HUES64 (cell line): ENCODE results near the gene BMPR1A.

Experiments used
- H3K27ac ChIP-seq: 2 replicates; pipeline ENCODE4 v1.7.0; 2013; ENCODE audit warnings: low read depth, low read length, inconsistent platforms
- H3K27me3 ChIP-seq: 2 replicates; pipeline ENCODE4 v1.6.1; 2013; ENCODE audit warnings: mild to moderate bottlenecking, low read length; ENCODE audit not compliant: insufficient read depth
- H3K36me3 ChIP-seq: 2 replicates; pipeline ENCODE4 v1.6.1; 2013; ENCODE audit warnings: mild to moderate bottlenecking, low read length; ENCODE audit not compliant: insufficient read depth
- H3K4me1 ChIP-seq: 2 replicates; pipeline ENCODE4 v1.6.1; 2013; ENCODE audit warnings: mild to moderate bottlenecking, low read length, moderate library complexity; ENCODE audit not compliant: insufficient read depth
- H3K4me3 ChIP-seq: 2 replicates; pipeline ENCODE4 v1.5.1; 2013; ENCODE audit warnings: mild to moderate bottlenecking, low read length, moderate library complexity
- H3K9ac ChIP-seq: 2 replicates; pipeline ENCODE4 v1.6.1; 2013; ENCODE audit warnings: mild to moderate bottlenecking, low read depth, low read length
- H3K9me3 ChIP-seq: 2 replicates; pipeline ENCODE4 v1.6.1; 2013; ENCODE audit warnings: low read depth, low read length; ENCODE audit not compliant: insufficient read depth
- WGBS: fragments of 150-250, 120-280 bp; methylation state at CpG from one replicate; pipeline ENCODE4 v1.1.7; 2013; ENCODE audit warnings: missing lambda C conversion rate; 5-methylcytosine and 5-hydroxymethylcytosine counted together

Gene BMPR1A

GRCh38 chr10:86965986-86966654 is 209.7 kb downstream of the BMPR1A start:
- Histone ChIP-seq H3K4me3 (no peak overlapping the region), H3K9me3 (no peaks in the 10 kb centered on the region), H3K4me1 (peaks cover 14% of the 10 kb centered on the region), H3K36me3 (no peaks in the 10 kb centered on the region), H3K27ac (no peak overlapping the region), H3K27me3 (peaks cover 4% of the 10 kb centered on the region; the same call in 1 of the 2 replicates), H3K9ac (peak overlapping the region; percentile 31; the same call in 1 of the 2 replicates)
- WGBS, result 73% methylated on average over 10 of the region's 11 CpGs

- Histone ChIP-seq H3K4me1 (peaks cover 17% of the 10 kb centered on the region), H3K27me3 (peaks cover 16% of the 10 kb centered on the region), H3K4me3 (no peak overlapping the region), H3K9me3 (no peaks in the 10 kb centered on the region), H3K27ac (no peak overlapping the region), H3K9ac (no peak overlapping the region), H3K36me3 (no peaks in the 10 kb centered on the region)
- WGBS, result 90% methylated on average over 7 of the region's 7 CpGs
Observed at GRCh38 chr10:86967481-86967941, 211.1 kb downstream of the BMPR1A start.

- Histone ChIP-seq H3K9me3 (no peaks in the 10 kb centered on the region), H3K9ac (no peak within 1 kb of the TSS), H3K36me3 (no peaks in the 10 kb centered on the region), H3K4me1 (peaks cover 17% of the 10 kb centered on the region), H3K27ac (no peak within 1 kb of the TSS), H3K4me3 (no peak within 1 kb of the TSS), H3K27me3 (peaks cover 26% of the 10 kb centered on the region)
- 95% methylated on average over 59 of the region's 59 CpGs for WGBS
Observed at GRCh38 chr10:86968271-86968993, 212.0 kb downstream of the BMPR1A start, which contains the start of gene ADIRF. Gene ADIRF (plus strand): TSS chr10:86968482. CDS start chr10:86968545, 63 bp downstream.

DNA sequence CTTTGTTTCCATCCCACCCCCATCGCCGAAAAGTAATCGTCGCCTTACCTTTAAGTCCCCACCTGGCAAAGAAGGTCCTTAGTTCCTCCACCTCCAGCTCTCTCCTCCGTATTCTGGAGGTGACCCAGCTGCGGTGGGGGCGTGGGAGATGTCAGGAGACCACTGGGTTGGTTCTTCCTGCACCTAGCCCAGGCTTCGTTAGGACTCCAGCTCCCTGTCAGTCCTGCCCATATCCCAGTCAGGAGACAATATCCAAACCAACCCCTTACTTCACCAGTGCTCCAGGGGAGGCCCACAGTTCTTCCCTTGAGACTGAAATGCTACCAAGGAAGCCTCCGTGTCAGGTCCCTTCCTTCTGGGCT is 212.6 kb downstream of the BMPR1A start:
- Histone ChIP-seq H3K9ac (no peak overlapping the region), H3K27ac (no peak overlapping the region), H3K36me3 (no peaks in the 10 kb centered on the region), H3K27me3 (peaks cover 27% of the 10 kb centered on the region), H3K4me3 (no peak overlapping the region), H3K4me1 (peaks cover 17% of the 10 kb centered on the region), H3K9me3 (no peaks in the 10 kb centered on the region)
- WGBS, result 92% methylated on average over 9 of the region's 9 CpGs

DNA sequence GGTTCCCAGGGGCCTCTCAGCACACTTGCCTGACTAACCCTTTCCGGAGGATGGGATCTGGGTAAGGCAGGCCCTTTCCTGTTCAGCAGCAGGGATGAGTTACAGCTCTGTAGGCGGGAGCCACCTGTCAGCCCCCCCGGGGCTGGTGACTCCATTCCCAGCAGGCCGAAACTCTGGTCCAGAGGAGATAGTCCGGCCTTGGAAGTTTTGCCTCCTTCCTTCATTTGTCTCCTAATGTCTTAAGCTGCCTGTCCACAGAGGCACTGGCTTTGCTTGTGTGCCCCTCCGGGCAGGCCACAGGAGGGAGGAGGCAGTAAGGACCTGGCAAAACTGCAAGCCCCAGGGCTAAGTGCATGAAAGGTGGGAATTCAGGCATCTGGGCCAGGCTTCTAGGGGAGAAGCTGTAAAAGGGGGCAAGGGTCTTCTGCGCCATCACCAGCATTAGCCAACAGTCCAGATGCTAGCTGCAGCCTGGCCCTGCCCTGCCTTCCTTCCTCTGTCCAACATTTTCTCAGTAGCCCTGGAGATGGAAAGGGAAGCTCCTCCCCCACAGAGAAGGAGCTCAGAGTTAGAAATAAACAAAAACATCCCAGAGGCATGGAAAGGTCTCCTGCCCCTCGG is 213.1 kb downstream of the BMPR1A start:
- Histone ChIP-seq H3K4me3 (no peak overlapping the region), H3K9me3 (no peaks in the 10 kb centered on the region), H3K9ac (no peak overlapping the region), H3K27ac (no peak overlapping the region), H3K27me3 (peaks cover 27% of the 10 kb centered on the region), H3K36me3 (no peaks in the 10 kb centered on the region), H3K4me1 (peaks cover 17% of the 10 kb centered on the region)
- 82% methylated on average over 8 of the region's 8 CpGs for WGBS

DNA sequence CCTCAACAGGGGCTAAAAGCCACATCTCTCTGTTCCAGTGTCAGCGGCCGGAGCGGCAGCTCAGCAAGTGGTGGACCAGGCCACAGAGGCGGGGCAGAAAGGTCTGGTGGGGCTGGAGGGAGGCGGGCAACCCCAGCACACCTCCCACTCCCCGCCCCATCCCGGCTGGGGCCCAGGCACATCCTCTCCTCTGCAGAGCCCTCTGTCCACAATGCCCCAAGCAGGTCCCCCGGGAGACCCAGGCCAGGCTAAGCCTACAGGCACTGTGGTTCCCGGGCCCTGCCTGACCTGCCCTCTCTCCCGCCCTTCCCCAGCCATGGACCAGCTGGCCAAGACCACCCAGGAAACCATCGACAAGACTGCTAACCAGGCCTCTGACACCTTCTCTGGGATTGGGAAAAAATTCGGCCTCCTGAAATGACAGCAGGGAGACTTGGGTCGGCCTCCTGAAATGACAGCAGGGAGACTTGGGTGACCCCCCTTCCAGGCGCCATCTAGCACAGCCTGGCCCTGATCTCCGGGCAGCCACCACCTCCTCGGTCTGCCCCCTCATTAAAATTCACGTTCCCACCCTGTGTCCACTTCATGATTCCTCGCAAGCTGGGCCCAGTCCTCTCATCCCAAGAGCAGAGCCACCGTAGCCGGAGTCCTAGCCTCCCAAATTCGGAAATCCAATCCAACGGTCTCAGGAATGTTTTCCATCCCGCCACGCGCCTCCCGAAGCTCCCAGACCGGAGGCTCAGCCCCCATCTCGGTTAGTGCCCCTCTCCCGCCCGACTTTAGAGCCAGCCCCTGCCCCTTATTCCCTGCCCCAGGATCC is 214.0 kb downstream of the BMPR1A start:
- no peak overlapping the region for H3K27ac ChIP-seq
- H3K36me3 ChIP-seq, result no peaks in the 10 kb centered on the region
- WGBS, result 17% methylated on average over 30 of the region's 30 CpGs
- H3K4me1 ChIP-seq, result peaks cover 17% of the 10 kb centered on the region
- peak overlapping the region; percentile 73 for H3K9ac ChIP-seq
- H3K9me3 ChIP-seq, result no peaks in the 10 kb centered on the region
- peak overlapping the region; percentile 61 for H3K4me3 ChIP-seq
- peaks cover 27% of the 10 kb centered on the region for H3K27me3 ChIP-seq

DNA sequence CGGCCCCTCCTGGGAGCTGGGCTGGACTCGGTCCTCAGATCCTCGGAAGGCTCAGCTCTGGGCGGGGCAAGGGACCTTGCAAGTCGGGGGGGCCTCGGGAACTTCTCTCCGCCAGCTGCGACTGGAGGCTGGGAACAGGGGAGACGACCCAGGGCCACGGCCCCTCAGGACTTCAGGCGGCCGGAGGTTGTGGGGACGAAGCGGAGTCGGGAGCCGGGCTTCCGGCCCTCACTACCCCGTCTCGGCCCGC is 214.5 kb downstream of the BMPR1A start:
- Histone ChIP-seq H3K4me1 (peaks cover 13% of the 10 kb centered on the region), H3K4me3 (peak overlapping the region; percentile 61), H3K36me3 (no peaks in the 10 kb centered on the region), H3K9ac (peak overlapping the region; percentile 73), H3K27me3 (peaks cover 27% of the 10 kb centered on the region), H3K27ac (peak overlapping the region; percentile 45; the same call in 1 of the 2 replicates), H3K9me3 (no peaks in the 10 kb centered on the region)
- WGBS, result under 1% methylated on average over 20 of the region's 20 CpGs

DNA sequence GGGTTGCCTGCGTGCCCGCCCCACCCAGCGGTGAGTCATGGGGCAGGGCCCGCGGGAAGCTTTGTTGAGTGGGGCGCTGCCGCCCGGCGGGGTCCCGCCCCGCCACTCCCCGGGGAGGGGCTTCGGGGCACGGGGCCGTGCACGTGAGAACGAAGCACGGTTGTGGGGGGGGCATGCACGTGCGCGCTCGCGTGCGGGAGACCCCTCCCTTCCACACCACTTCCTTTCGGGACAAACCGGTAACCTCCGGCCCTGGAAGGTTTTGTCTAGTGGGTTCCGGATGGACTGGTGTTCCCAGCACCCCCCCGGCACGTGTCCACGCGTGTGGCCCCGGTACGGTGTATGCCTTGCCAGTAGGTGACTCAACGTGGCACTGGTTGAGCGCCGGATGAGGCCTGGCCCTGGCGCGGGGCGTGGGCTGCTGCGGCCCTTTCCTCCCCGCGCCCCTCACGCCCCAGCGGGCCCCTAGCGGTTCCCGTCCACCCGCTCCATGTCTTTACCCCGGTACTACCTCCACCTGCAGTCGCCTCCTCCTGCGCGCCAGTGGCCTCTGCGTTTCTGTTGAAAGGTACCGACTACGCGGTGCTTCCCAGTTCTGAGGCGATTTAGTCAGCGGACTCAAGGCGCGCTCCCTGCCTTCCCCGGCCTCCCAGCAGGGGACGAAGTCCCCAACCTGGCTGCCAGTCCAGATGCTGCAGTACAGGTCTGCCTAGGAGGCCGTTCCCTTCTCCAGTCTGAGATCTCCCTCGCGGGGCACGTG is 215.0 kb downstream of the BMPR1A start:
- Histone ChIP-seq H3K9ac (peak overlapping the region; percentile 73), H3K27ac (peak overlapping the region; percentile 45; the same call in 1 of the 2 replicates)

GRCh38 chr10:86972613-86973380 is 216.4 kb downstream of the BMPR1A start:
- Histone ChIP-seq H3K9me3 (no peaks in the 10 kb centered on the region), H3K27ac (no peak overlapping the region), H3K4me1 (peaks cover 6% of the 10 kb centered on the region), H3K27me3 (peaks cover 27% of the 10 kb centered on the region), H3K4me3 (no peak overlapping the region), H3K9ac (no peak overlapping the region), H3K36me3 (no peaks in the 10 kb centered on the region)
- WGBS, result 84% methylated on average over 11 of the region's 11 CpGs

More for the DNA sequence above, 215.0 kb downstream of the BMPR1A start:
- Histone ChIP-seq H3K4me1 (peaks cover 10% of the 10 kb centered on the region), H3K4me3 (peak overlapping the region; percentile 61), H3K9me3 (no peaks in the 10 kb centered on the region), H3K36me3 (no peaks in the 10 kb centered on the region), H3K27me3 (peaks cover 27% of the 10 kb centered on the region)
- WGBS, result 4% methylated on average over 56 of the region's 66 CpGs

- no peaks in the 10 kb centered on the region for H3K36me3 ChIP-seq
- H3K4me1 ChIP-seq, result peaks cover 6% of the 10 kb centered on the region
- H3K9ac ChIP-seq, result no peak overlapping the region
- H3K27me3 ChIP-seq, result peaks cover 27% of the 10 kb centered on the region
- H3K9me3 ChIP-seq, result no peaks in the 10 kb centered on the region
- WGBS, result 96% methylated on average over 7 of the region's 7 CpGs
- no peak overlapping the region for H3K27ac ChIP-seq
- H3K4me3 ChIP-seq, result no peak overlapping the region
Observed at GRCh38 chr10:86974484-86974883, 218.1 kb downstream of the BMPR1A start.
